GM18520 (cell line): Measurements from ENCODE around the gene COX6A2.

Experiments used
- ATAC-seq: cut with Tn5 transposase; IDR thresholded peaks from one replicate; pipeline ENCODE4 v1.9.1; 2021; ENCODE audit not compliant: unreplicated experiment

The COX6A2 gene

GRCh38 chr16:31410082-31410481 lies 18.1 kb downstream of the COX6A2 start:
- ATAC-seq: no peak

DNA sequence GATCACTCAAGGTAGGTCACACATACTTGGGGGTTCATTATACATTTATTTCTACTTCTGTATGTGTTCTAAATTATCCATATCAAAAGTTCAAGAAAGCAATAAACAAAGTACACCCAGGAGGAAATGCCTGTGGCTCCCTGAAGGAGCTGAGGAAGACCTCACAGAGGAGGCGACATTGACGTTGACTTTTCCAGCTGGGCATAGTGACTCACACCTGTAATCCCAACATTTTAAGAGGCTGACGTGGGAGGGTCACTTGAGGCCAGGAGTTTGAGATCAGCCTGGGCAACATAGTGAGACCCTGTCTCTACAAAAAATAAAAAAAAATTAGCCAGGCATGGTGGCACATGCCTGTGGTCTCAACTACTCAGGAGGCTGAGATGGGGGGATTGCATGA lies 18.7 kb downstream of the COX6A2 start:
- no peak for ATAC-seq

GRCh38 chr16:31407406-31407805 lies 20.8 kb downstream of the COX6A2 start:
- no peak for ATAC-seq

- ATAC-seq: no peak
These were observed 23.7 kb downstream of the COX6A2 start for GRCh38 chr16:31404353-31405064.

DNA sequence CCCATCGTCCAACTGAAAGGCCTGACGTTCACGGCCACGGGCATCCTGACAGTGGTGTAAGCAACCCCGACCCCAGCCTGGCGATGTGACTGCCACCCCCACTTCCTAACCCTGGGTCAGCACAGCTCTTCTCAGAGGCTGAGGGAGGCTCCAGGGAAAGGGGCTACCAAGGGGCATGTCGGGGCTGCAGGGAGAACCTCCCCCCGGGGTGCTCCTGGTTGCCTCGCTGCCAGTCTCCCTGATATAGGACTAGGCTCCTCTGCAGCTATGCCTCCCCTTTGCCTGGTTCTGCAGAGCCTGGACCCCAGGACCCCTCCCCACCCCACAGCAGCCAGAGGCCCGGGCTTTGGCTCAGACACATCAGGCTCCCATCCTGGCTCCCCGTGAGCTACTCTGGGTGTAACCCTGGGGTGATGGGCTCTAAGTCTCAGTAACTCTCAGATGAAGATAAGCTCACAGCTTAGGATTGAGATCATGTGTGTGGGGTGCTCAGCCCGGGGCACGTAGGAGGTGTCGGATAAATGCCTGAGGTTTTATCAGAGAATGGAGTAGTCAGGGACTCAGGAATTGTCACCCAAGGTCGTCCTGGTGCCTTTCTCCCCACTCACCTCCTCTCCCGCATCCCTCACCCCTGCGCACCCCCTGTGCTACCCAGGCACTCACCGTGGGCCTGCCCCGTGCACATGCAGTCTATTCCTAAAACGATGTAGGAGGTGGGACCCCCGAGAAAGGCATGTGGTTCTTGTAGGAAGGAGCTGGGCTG lies 24.4 kb downstream of the COX6A2 start:
- no peak for ATAC-seq

DNA sequence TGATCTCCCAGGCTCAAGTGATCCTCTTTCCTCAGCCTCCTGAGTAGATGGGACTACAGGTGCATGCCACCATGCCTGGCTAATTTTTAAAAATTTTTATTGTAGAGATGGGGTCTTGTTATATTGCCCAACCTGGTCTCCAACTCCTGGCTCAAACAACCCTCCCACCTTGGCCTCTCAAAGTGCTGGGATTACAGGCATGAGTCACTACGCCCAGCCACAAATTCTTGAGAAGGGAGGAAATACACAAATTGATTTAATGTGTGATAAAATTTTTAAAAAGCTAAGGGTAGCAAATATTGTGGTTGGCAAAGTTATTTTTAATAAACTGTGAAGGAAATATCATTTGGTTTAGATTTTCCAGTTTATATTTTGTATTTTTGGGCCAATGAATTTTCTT lies 25.5 kb downstream of the COX6A2 start:
- ATAC-seq: no peak

DNA sequence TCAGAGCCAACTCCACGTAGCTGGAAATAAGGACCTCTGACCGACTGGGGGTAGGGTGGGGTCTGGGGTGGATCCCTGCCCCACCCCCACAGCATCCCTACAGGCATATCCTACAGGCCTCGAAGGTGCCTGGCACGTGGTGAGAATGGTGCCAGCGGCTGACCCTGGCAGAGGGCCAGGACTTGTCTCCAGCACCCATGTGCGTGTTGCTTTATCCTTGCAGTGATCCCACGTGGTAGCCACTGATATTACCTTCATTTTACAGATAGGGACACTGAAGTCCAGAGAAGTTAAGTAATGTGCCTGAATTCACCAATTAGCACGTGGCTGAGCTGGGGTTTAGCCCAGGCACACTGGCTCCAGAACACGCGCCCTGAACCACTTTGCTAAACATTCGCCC lies 26.7 kb downstream of the COX6A2 start:
- no peak for ATAC-seq

- no peak for ATAC-seq
These were observed 28.0 kb downstream of the COX6A2 start for GRCh38 chr16:31400191-31400590.

DNA sequence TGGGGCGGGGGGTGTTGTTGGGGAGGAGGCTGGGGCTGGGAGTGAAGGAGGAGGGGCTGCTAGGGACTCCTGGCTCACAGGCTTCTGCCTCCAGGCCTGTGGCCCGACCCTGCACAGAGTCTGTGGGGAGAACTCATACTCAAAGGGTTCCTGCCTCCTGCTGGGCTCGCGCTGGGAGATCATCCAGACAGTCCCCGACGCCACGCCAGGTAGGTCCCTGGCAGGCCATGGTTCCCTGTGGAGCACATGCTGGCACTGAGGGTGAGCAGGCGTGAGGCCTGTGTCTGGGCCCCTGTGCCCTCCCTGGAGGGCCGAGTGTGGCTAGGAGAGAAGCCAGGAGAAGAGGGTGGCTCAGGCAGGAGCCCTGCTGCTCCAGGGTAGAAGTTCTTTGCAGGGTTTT lies 30.5 kb downstream of the COX6A2 start:
- ATAC-seq: no peak

DNA sequence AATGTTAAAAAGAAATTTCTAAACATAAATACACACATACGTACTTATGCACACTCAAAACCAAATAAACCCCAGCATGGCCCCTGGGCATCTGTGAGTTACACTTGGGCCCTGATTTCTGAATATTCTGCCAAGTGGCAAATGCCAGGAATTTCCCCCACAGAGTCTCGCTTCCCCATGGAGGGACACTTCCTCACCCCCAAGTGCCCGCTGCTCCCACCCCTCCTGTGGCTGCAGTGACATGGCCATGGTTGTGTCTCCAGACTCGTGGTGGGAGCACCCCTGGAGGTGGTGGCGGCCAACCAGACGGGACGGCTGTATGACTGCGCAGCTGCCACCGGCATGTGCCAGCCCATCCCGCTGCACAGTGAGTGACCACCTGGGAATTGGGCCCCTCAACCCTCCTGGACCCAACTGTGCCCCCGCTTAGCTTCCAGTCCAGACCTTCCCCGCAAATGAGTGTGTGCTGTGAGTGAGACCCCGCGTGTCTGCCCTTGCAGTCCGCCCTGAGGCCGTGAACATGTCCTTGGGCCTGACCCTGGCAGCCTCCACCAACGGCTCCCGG lies 31.0 kb downstream of the COX6A2 start:
- ATAC-seq: no peak

DNA sequence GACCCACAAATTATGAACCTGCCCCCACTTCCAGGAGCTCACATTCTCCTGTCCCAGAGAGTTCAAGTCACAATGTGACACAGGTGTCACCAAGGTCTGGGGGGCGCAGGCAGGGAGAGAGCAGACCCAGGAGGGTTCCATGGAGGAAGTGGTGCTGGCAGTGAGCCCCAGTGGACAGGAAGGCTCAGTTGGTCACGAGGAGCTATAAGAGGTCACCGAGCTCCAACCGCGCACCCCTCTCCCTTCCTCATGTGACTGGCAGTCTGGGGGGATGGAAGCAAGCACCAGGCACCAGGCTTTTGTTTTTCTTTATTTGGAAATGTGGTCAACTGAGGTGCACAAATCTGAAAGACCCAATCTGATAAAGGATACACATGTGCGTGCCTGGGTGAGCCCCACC lies 32.5 kb downstream of the COX6A2 start:
- ATAC-seq: no peak

DNA sequence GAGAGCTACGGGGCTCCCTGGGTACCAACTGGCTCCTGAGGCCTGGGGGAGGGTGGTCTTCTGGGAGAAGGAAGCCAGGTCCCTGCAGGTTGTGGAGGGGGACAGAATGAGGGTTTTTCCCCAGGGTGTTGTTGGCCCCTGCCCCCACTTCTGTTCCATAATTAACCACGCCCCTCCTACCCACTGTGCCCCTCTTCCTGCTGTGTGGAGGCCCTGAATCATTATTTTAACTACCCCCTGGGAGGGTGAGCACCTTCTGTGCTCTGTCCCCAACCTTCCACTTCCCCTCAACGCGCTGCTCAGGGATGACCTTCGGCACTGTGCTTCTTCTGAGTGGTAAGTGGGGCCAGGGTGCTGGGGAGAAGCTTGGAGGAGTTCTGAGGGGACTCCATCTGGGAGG lies 35.1 kb downstream of the COX6A2 start, which contains the start of gene ITGAD:
Gene ITGAD (plus strand): TSS at position 280 of the 400 bp plus-strand sequence. CDS start 26 bp downstream, at position 306.
- no peak for ATAC-seq

DNA sequence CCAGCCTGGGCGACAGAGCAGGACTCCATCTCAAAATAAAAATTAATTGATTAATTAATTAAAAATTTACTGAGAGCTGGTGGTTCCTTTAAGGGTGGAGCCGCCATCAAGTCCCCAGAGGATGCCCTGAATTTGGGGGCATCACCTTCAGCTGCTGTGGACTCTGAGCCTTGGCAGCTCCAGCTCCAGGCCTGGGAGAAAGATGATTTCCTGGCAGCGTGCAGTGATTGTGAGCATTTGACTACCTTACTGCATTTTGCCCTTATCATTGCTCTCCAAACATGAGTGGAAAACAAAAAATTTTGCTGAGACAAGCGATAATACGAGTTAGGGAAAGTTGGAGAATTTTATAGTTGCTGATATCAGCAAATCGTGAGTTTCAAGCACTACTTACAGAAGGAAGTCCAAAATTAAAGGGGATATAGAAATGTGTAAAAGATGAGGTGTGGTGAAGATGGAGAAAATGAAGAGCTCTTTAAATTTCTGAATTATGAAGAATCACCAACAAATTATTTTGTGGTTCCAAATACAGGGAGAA lies 37.6 kb downstream of the COX6A2 start:
- no peak for ATAC-seq

DNA sequence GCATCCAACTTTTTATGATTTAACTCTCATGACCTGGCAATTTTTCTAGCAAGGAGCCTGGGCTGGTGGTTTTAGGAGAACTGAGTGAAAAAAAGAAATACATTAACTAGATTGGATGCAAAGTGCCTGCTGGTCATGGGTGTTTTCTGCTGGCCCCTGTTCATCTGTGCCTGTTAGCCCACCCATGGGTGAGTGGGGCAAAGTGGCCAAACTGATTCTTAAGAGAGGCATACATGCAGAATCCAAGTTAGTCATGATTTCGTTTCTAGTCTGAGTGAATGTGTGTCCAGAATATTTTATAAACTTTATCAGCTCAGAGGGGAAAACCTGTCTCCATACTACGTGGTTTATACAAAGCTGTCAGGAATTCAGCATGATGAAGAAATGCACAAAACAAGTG lies 39.6 kb downstream of the COX6A2 start:
- ATAC-seq: no peak

GRCh38 chr16:31386157-31386984 lies 41.8 kb downstream of the COX6A2 start:
- peak; percentile 58 for ATAC-seq

DNA sequence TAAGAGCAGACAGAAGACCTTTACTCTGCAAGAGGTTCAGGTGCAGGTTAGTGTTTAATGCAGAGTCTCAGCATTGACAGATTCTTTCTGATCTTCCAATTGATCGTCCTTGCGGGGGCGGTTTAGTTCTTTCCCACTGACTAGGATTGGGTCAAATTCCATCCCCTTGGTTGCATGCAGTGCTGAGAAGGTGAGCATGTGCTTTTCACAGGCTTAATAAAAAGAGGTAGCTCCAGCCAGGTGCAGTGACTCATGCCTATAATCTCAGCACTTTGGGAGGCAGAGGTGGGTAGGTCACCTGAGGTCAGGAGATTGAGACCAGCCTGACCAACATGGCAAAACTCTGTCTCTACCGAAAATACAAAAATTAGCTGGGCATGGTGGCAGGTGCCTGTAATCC lies 42.5 kb downstream of the COX6A2 start:
- ATAC-seq: no peak

GRCh38 chr16:31382485-31383161 lies 45.5 kb downstream of the COX6A2 start:
- ATAC-seq: no peak

- no peak for ATAC-seq
These were observed 48.0 kb downstream of the COX6A2 start for GRCh38 chr16:31380201-31380600.
